SK-N-SH treated with all-trans-retinoic acid at 6 μM for 48 hours (cell line): ENCODE data around the gene SRXN1.

Source experiments
- ARNTL ChIP-seq: fragments of 450-650 bp; formaldehyde crosslinking; IDR thresholded peaks from 2 replicates; pipeline ENCODE4 v1.5.0; 2020; ENCODE audit warnings: low read depth, mild to moderate bottlenecking, moderate library complexity, borderline replicate concordance
- CSDC2 ChIP-seq: fragments of 250-450 bp; sonication (Bioruptor Pico); IDR thresholded peaks from 2 replicates; pipeline ENCODE4 v1.5.0; 2020; ENCODE audit warnings: mild to moderate bottlenecking, moderate library complexity
- ESRRG ChIP-seq: fragments of 250-450 bp; sonication (Bioruptor Pico); IDR thresholded peaks from 2 replicates; pipeline ENCODE4 v1.6.1; 2021; ENCODE audit warnings: mild to moderate bottlenecking
- ISL1 ChIP-seq: fragments of 250-450 bp; sonication (Bioruptor Pico); IDR thresholded peaks from 2 replicates; pipeline ENCODE4 v2.1.2; 2022; ENCODE audit warnings: mild to moderate bottlenecking, moderate library complexity
- TCF4 ChIP-seq: fragments of 250-450 bp; sonication (Bioruptor Pico); IDR thresholded peaks from 2 replicates; pipeline ENCODE4 v1.8.0; 2021; ENCODE audit warnings: mild to moderate bottlenecking, moderate library complexity, borderline replicate concordance
- TOX ChIP-seq: fragments of 250-450 bp; sonication (Bioruptor Pico); IDR thresholded peaks from 2 replicates; pipeline ENCODE4 v1.8.0; 2021; ENCODE audit warnings: mild to moderate bottlenecking, moderate library complexity, borderline replicate concordance
- ZNF70 ChIP-seq: fragments of 450-650 bp; formaldehyde crosslinking; IDR thresholded peaks from 2 replicates; pipeline ENCODE4 v1.5.0; 2020; ENCODE audit warnings: mild to moderate bottlenecking, moderate library complexity
- ZNF8 ChIP-seq: fragments of 450-650 bp; formaldehyde crosslinking; IDR thresholded peaks from 2 replicates; pipeline ENCODE4 v1.5.0; 2020; ENCODE audit warnings: mild to moderate bottlenecking, moderate library complexity
- TF ChIP-seq, protein P1 (sequence below): fragments of 250-450 bp; sonication (Bioruptor Pico); IDR thresholded peaks from 2 replicates; pipeline ENCODE4 v1.8.0; 2020; ENCODE audit warnings: mild to moderate bottlenecking, moderate library complexity, borderline replicate concordance

DNA sequence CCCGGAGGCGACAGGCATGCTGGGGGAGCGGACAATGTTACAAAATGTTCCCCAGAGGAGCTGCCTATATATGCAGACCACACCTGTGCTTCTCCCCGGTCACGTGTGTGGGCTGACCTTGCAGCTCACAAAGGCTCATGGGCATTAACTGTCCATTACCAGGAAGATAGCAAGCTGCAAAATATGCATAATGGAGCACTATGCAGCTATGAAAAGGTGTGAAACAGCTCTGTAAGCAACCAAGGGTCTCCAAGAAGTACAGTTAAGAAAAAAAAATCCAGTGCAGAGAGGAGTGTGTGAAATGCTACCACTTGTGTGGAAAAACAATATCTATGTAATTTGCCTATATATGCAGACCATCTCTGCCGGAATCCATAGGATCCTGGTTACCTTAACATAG, 52.3 kb downstream of the SRXN1 start:
- TF ChIP-seq, protein P1, sequence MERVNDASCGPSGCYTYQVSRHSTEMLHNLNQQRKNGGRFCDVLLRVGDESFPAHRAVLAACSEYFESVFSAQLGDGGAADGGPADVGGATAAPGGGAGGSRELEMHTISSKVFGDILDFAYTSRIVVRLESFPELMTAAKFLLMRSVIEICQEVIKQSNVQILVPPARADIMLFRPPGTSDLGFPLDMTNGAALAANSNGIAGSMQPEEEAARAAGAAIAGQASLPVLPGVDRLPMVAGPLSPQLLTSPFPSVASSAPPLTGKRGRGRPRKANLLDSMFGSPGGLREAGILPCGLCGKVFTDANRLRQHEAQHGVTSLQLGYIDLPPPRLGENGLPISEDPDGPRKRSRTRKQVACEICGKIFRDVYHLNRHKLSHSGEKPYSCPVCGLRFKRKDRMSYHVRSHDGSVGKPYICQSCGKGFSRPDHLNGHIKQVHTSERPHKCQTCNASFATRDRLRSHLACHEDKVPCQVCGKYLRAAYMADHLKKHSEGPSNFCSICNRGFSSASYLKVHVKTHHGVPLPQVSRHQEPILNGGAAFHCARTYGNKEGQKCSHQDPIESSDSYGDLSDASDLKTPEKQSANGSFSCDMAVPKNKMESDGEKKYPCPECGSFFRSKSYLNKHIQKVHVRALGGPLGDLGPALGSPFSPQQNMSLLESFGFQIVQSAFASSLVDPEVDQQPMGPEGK (CRISPR knock-in tag) = no peak
- TF ChIP-seq CSDC2 (CRISPR knock-in tag) (no peak), TOX (CRISPR knock-in tag) (no peak), TCF4 (CRISPR knock-in tag) (no peak), ZNF70 (CRISPR knock-in tag) (no peak), ZNF8 (CRISPR knock-in tag) (no peak), ESRRG (no peak), ARNTL (CRISPR knock-in tag) (no peak), ISL1 (CRISPR knock-in tag) (no peak)
